ENCODE data around the gene ARHGAP26.
"Not testable (repeated sequence)": the region's sequence is repeated elsewhere in the genome, so short reads cannot be mapped to it uniquely, and the experiment has no call there.

The ARHGAP26 gene

GRCh38 chr5:143106174-143106573 lies 336.0 kb downstream of the ARHGAP26 start:
- no peak for DNase-seq

- no peak for DNase-seq
Observed at GRCh38 chr5:143108498-143109128, 338.4 kb downstream of the ARHGAP26 start.

- no peak for DNase-seq
Observed at GRCh38 chr5:143110591-143110990, 340.4 kb downstream of the ARHGAP26 start.

- DNase-seq = no peak
Observed at GRCh38 chr5:143111799-143112198, 341.6 kb downstream of the ARHGAP26 start.

DNA sequence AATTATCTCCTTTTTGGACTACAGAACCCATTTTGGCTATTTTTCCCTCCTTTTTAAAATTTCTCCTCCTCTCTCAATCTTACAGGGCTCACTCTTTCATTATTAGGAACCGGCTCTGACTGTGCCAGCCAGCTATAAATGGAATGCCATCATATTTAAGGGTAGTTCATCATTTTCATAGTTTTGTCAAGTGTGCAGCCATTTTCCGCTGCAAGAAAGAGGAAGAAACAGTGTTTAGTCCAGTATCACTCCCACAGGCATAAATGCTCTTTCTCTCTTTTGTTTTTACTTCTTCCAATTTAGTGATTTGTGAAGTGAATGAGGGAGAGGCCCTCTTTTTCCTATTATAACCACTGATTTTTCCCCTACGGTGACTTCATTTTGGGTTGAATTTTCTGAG lies 343.3 kb downstream of the ARHGAP26 start:
- DNase-seq = no peak

DNA sequence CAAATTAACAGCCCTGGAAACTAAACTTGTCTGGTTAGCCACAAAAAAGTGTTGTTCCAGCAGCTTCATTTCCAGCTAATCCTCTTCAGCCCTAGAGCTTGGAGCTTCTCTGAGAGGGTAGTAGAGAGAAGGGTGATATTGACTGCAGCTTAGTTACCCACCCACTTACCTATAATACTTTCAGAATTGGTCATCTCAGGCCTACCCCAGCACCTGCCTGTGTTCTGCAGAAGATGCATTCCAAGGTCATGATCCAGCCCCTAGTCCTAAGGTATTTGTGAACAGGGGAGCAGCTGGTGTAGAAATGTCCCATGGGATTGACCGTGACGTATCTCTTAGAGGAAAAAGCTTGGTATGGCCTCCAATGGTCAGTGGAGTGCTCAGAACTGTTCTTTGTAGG lies 344.3 kb downstream of the ARHGAP26 start:
- DNase-seq = no peak

- DNase-seq = no peak
Observed at GRCh38 chr5:143115381-143115780, 345.2 kb downstream of the ARHGAP26 start.

GRCh38 chr5:143116814-143117213 lies 346.6 kb downstream of the ARHGAP26 start:
- DNase-seq = no peak

DNA sequence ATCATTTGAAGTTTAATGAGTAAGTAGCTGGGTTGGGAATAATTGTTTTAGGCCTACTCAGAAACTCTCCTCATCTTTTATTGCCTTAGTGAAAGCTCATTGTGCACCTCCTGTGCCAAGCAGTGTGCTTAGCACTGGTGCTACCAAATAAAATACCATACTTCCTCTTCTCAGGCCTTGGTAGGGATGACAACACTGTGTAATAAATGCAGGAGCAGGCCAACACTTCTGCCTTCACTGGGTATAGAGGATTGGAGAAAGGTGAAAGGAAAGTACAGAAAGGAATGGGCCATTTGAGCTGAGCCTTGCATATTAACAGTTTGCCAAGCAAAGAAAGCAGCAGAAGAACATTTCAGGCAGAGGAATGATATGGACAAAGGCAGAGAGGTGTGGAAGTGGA lies 347.6 kb downstream of the ARHGAP26 start:
- DNase-seq = no peak

DNA sequence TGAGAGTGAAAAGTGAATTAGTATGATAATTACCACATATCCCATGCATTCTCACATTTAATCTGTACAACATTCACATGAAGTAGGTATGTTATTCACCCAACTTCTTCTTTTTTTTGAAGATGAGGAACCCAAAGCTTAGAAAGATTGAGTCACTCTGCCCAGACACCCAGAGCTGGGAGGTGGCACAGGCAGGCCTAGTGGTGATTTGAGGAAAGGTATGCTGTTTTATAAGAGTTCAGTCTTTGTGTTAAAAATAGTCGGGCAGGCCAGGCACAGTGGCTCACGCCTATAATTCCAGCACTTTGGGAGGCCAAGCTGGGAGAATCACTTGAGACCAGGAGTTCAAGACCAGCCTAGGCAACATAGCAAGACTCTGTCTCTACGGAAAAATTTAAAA lies 348.0 kb downstream of the ARHGAP26 start:
- no peak for DNase-seq

- DNase-seq = not testable (repeated sequence)
Observed at GRCh38 chr5:143118818-143119217, 348.6 kb downstream of the ARHGAP26 start.

DNA sequence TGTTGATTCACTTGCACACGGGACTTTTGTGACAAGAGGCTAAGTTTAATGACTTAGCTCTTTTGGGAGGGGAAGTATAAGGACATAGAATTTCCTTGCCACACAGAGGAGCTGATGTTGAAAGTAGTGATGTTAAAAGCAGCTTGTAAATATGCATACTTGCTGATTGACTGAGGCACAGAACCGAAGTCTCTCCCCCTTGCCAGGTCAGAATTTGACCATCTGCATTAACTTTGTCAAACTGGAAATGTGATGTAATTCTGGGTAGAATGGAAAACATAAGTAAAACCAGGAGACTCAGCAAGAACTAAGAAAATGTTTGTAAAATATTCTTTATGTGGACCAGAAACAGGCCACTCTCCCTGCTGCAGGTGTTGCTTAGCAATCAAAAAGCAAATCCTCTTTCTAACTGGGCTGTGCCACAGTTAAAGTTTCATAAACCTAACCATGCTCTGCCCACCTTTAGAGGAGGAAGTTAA lies 349.2 kb downstream of the ARHGAP26 start:
- no peak for DNase-seq

- no peak for DNase-seq
Observed at GRCh38 chr5:143119881-143120341, 349.7 kb downstream of the ARHGAP26 start.

DNA sequence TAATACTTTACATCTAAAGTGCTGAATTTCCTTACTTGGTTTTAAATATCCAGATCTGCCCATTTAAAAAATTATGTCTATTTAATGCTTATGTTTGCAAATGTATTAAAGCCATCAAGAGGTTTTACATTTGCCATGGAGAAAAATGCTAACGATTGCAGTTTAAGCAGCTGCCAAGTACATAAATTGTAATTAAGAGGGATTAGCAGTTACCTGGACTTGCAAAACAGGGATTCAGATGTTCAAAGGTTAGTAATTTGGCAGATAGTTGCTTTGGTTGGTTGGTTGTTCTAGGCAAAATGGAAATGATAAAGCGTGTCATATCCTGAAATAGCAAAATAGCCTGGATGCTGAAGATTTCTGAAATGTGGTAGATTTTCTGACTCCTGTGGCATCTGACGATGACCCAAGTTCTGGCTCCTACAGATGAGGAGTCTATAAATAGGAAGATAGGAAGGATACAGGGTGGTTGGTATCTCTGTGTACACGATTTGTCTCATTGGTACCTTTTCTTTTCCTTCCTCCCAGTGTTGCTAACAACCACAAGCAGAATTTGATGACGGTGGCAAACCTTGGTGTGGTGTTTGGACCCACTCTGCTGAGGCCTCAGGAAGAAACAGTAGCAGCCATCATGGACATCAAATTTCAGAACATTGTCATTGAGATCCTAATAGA lies 350.4 kb downstream of the ARHGAP26 start:
- no peak for DNase-seq

GRCh38 chr5:143121135-143121475 lies 350.9 kb downstream of the ARHGAP26 start:
- peak; percentile 30 for DNase-seq

DNA sequence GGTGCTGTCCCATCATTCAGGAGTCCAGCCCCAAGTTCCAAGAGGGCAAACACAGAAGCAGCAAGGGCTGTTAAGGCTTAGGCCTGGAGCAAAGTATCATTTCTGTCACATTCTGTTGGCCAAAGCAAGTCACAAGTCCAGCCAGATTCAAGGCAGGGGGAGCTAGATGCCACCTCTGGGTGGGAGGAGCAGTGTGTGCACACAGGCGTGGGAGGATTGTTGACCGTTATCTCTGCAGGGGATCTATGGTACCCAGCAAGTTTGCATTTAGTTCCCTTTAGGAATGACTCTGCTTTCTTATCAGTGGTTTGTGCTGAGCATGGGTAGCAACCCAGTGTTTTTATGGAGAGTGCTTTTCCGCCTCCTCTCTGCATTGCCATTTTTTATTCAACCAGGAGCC lies 354.4 kb downstream of the ARHGAP26 start:
- DNase-seq = no peak

DNA sequence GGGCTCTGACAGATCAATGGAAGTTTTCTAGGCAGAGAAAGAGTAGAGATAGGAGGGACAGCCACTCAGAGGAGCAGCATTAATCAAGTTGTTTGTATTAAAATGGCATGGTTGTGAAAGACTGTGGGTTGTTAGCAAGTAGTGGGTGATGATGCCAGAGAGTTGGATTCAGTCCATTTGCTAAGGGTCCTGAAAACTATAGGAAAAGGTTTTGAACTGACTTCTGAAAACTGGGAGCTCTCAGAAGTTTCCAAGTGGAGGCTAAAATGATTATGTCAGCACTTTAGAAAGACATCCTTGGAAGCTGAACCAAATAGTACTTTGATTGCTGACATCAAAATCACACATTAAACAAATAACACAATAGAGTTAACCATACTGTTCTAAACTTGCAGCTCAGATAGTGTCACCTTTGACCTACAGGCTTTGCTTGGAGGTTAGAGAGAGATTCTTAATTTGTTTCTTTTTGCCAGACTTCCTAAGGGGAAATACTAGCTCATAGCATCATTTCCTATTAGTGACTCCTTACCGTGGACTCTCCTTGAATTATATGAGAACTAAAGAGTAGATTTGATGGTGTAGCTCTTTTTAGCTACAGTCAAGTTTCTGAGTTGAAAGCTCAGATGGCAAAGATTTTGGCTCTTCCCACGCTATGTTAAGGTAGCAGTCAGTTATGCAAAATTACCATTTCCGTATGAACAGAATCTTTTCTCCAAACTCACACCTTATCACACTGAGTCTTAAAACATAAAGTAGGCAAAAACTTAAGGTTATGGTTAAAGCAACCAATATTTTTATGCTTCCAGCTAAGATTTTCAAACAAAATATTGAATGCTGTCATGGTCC lies 356.2 kb downstream of the ARHGAP26 start:
- DNase-seq = no peak

DNA sequence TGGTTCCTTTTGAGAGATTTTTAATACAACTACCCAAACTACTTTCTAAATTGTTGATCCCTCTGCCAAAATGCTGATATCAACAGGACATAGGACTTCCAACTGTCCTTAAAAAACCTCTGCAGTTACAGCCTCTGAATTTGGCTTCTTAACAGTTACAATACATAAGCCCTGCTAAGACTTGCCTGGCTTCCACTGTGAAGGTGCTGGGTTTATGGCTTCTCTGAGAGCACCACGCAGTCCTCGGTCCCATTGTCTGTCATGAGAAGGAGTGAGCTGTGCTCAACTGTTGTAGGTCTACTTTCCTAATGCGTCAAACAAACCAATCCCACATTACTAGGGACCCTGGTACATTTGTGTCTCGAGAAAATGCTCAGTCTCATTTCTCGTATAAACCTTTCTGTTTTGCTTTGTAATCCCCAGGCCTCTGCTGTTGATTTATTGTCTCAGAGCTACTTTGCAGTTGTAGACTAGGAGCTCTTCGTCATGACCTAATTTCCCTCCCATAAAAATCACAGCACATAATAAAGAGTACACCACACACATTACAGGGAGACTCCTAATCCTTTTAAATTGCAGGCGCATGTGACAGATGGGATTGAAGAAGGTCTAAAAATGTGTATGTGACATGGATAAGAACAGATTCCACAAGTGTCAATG lies 358.4 kb downstream of the ARHGAP26 start:
- no peak for DNase-seq

GRCh38 chr5:143129203-143129602 lies 359.0 kb downstream of the ARHGAP26 start:
- no peak for DNase-seq

- no peak for DNase-seq
Observed at GRCh38 chr5:143129910-143130612, 359.9 kb downstream of the ARHGAP26 start.

DNA sequence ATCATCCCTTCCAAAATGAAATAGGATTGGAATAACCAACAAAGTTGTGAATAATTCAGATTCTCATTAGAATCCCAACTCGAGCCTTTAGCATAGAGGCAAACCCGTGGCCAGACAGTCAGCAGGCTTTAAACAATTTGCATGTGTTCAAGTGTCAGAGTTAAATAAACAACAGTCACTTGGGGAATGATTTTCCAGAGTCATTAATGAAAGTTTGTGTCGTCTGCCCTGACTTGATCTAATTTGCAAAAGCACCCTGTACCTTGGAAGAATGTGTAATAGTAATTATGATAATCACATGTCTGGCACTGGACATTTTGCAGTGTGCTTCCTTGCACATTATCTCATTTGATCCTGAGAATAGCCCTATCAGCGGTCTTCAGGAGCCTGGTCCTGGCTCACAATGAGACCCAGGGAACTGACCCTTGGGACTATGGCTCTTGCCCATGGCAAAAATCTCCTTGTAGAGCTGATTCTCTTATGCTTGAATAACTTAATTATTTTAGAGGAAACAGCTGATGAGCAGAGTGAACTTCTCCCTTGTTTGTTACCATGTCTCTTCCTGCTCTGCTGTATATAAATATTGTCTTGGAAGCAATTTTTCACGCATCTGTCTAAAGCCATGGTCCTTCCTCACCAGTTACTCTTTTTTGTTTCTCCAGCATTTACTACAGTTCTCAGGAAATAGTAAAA lies 360.6 kb downstream of the ARHGAP26 start:
- no peak for DNase-seq

DNA sequence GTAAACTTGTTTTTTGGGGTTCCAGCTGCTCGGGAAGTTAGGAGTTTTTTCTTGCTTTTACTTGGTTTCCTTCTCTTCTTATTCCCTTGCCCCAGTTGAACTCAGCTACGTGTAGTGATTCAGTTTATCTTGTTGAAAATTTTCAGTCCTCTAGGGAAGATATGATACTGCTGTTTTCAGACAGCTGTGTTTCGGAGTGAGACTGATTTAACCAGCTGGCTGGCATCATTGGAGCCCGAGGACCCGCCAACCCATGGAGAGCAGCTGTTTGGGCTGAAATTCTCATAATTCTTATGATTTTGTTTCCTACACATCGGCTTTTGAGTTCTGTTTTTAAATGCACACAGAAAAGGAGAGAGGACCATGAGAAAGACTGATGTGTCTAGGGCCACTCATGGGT lies 361.8 kb downstream of the ARHGAP26 start:
- DNase-seq = no peak

Measured in CD4-positive, alpha-beta T cell treated with Interleukin-4 for 4 hours (primary cell).